ENCODE results near the gene CGRRF1. TPM values are rescaled to one million over a fixed set of nuclear protein-coding genes. Genes with fewer than 3 reads are reported as not detected.

CGRRF1 gene
- total RNA-seq (2011; cell fraction: chromatin; rRNA removed; ENCODE audit: low replicate concordance), result 3.1 and 7.7 TPM in 2 replicates
- 2.0 and 3.3 TPM in 2 replicates for total RNA-seq (2011; cell fraction: nucleolus; rRNA removed)
- total RNA-seq (2011; cell fraction: nucleoplasm; rRNA removed), result 4.2 and 7.3 TPM in 2 replicates
- 1.9 and 3.0 TPM in 2 replicates for total RNA-seq (2014; rRNA removed)
- 4.7 and 4.8 TPM in 2 replicates for total RNA-seq (2014; rRNA removed; fragmentation: Illumina TruSeq; extraction: Trizol)
- 3.3 and 3.7 TPM in 2 replicates for total RNA-seq (2015; rRNA removed; fragmentation: Illumina TruSeq; extraction: Trizol)
- total RNA-seq (2021), result 4.6 and 7.6 TPM in 2 replicates
- 4.3 and 7.1 TPM in 2 replicates for polyA plus RNA-seq (2011; rRNA removed)
- polyA plus RNA-seq (2011; cell fraction: cytosol; rRNA removed), result 0.64 and 1.1 TPM in 2 replicates
- polyA plus RNA-seq (2011; cell fraction: nucleus; rRNA removed), result 1.6 and 2.0 TPM in 2 replicates
- 6.2 and 6.8 TPM in 2 replicates for polyA plus RNA-seq (2012)
- 2.4 and 3.5 TPM in 2 replicates for polyA plus RNA-seq (2014; fragmentation: Illumina TruSeq; extraction: Trizol)
- polyA plus RNA-seq (2014; fragmentation: Nextera tagmentation; extraction: Ambion mirVana), result 10 to 100 TPM; 13.5 to 15.8 TPM
- polyA plus RNA-seq (2014; rRNA removed), result 2.3 and 2.8 TPM in 2 replicates
- 2.2 and 5.4 TPM in 2 replicates for polyA minus RNA-seq (2011; rRNA and poly(A)+ RNA removed)
- polyA minus RNA-seq (2011; cell fraction: cytosol; rRNA and poly(A)+ RNA removed), result 1.2 TPM in 1 of 2 replicates, not detected in the other
- 1.3 and 1.6 TPM in 2 replicates for polyA minus RNA-seq (2011; cell fraction: nucleus; rRNA and poly(A)+ RNA removed)
- percentile 55 among the genes with signal in this experiment for Bru-seq, nascent RNA
- percentile 55 among the genes with signal in this experiment for BruChase-seq, experiment 1, labeled RNA remaining after a 2-hour chase
- BruChase-seq, experiment 2, labeled RNA remaining after a 6-hour chase, result percentile 55 among the genes with signal in this experiment
- long read RNA-seq, experiment 1, transcript CGRRF1-201 (6 exons, 2,057 nt), result major isoform, 8 of 13 reads
- long read RNA-seq, experiment 1, partial matches to known transcripts, result 1 of 13 reads
- long read RNA-seq, experiment 1, other reads (novel, unspliced or antisense), result 4 of 13 reads
- long read RNA-seq, experiment 2, partial matches to known transcripts, result 0 of 3 reads
- long read RNA-seq, experiment 2, other reads (novel, unspliced or antisense), result 2 of 3 reads
- long read RNA-seq, experiment 3, partial matches to known transcripts, result 0 of 9 reads
- long read RNA-seq, experiment 3, other reads (novel, unspliced or antisense), result 5 of 9 reads

DNA sequence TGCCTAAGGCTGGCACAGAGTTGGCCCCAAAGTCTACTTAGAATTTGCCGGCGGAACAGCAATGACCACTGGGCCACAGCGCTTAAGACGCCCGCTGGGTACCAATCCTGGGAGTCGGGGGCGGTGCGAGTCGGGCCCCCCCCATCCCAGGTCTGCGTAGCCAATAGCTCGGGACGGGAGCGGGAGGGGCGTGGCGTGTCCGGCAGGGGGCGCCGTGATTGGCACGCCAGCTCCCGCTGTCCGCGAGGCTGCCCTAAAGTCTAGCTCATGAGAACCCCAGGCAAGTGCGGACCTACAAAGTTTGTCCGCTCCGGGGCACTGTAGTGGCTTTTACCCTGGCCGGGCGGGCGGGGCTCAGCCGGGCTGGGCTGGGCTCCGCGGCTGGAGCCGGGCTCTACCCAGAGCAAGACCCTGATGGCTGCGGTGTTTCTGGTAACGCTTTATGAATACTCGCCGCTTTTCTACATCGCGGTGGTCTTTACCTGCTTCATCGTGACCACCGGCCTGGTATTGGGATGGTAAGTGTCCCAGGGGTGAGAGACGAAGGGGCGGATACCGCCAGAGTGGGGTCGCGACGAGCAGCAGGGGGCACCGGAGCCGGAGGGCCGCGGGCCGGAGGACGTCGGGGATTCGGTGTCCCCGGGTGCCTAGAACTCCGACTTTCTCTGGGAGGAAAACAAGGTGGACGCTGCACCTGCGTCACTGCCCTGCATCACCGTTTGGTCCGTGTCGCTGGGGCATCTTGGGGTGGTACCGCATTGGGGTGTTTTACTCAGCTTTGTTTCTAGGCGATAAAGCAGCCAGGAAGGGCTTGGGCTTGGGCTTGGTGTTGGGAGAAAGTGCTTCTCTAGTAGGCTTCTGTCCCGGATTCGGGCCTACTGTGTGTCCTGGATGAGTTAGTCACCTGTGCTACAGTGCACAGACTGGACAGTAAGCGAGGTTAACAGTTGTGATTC is at the start of gene CGRRF1:
Gene CGRRF1, plus strand, starts transcription at position 361 of the 956 bp plus-strand sequence. Its CDS starts 54 bp downstream, at position 415.
- Histone ChIP-seq H3K36me3 (ENCODE audit: control insufficient read depth, insufficient read depth, low read length) (no peaks in the 10 kb centered on the region), H3K27ac (ENCODE audit: extremely low read depth, low read depth, low read length) (peak within 1 kb of the TSS; percentile 55; the same call in 2 of the 3 replicates), H3K4me2 (ENCODE audit: insufficient read depth, low read length) (peak within 1 kb of the TSS; percentile 93), H3K9ac (ENCODE audit: insufficient read depth in 1 of 2, low read depth in 2 of 2, low read length in 2 of 2) (peak within 1 kb of the TSS; percentile 73 to 92), H3K9me3 (replicated peaks; ENCODE audit: control insufficient read depth, insufficient read depth, low read depth, low read length) (no peaks in the 10 kb centered on the region), H4K20me1 (replicated peaks; ENCODE audit: control insufficient read depth, insufficient read depth, low read length) (no peaks in the 10 kb centered on the region), H3K9me1 (ENCODE audit: control insufficient read depth, insufficient read depth, low read length) (no peaks in the 10 kb centered on the region), H3K4me1 (replicated peaks in 1 of 2; ENCODE audit: control insufficient read depth in 2 of 2, insufficient read depth in 2 of 2, low read length in 2 of 2) (peaks cover 2 to 10% of the 10 kb centered on the region in 2 experiments; a peak in 2 of 5 replicates), H2AFZ (ENCODE audit: low read depth, low read length) (peak within 1 kb of the TSS; percentile 97), H3K27me3 (ENCODE audit: control insufficient read depth in 2 of 2, insufficient read depth in 2 of 2, low read length in 2 of 2) (no peaks in the 10 kb centered on the region), H3K79me2 (ENCODE audit: control insufficient read depth, insufficient read depth, low read length) (peaks cover 9% of the 10 kb centered on the region; the same call in 2 of the 3 replicates), H3K4me3 (peak within 1 kb of the TSS; percentile 92)
- intact Hi-C loops (cut with micrococcal nuclease), result loop anchor here (5.0 kb wide), 2 partner anchors 42 to 262 kb away; no protein-coding TSS in a partner anchor
- ChIA-PET POLR2A (interaction anchor here (0.6 to 1.0 kb wide), 3 partner anchors 14 to 112 kb away, joined by 3 to 5 read pairs (median 3); partner anchors contain the start of gene CDKN3), CTCF (ENCODE audit: low intra/inter-chr PET ratio) (interaction anchor here (0.6 kb wide), 1 partner anchor 331 kb away, joined by 4 read pairs; no protein-coding TSS in a partner anchor)
- ATAC-seq, result peak; percentile 99
- FAIRE-seq, result peak; percentile 94
- BruUV-seq (replicated peaks), result no TSS peak
- peak; percentile 91 to 95 (median 92) for DNase-seq (ENCODE audit: extremely low read depth in 1 of 4, low spot score in 3 of 4)
- in situ Hi-C loops (cut with MboI), result no loop called here
- 1% methylated on average over 38 of the region's 66 CpGs for WGBS (ENCODE audit: insufficient coverage, low coverage, missing lambda C conversion rate)
- TF ChIP-seq, protein P1, sequence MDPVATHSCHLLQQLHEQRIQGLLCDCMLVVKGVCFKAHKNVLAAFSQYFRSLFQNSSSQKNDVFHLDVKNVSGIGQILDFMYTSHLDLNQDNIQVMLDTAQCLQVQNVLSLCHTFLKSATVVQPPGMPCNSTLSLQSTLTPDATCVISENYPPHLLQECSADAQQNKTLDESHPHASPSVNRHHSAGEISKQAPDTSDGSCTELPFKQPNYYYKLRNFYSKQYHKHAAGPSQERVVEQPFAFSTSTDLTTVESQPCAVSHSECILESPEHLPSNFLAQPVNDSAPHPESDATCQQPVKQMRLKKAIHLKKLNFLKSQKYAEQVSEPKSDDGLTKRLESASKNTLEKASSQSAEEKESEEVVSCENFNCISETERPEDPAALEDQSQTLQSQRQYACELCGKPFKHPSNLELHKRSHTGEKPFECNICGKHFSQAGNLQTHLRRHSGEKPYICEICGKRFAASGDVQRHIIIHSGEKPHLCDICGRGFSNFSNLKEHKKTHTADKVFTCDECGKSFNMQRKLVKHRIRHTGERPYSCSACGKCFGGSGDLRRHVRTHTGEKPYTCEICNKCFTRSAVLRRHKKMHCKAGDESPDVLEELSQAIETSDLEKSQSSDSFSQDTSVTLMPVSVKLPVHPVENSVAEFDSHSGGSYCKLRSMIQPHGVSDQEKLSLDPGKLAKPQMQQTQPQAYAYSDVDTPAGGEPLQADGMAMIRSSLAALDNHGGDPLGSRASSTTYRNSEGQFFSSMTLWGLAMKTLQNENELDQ (CRISPR knock-in tag; IDR thresholded peaks at IDR 0.05; ENCODE audit: borderline replicate concordance), result no peak
- TF ChIP-seq CREM (IDR thresholded peaks at IDR 0.05; ENCODE audit: low read depth) (peak; percentile 24; the same call in 1 of the 2 replicates), MBD2 (IDR thresholded peaks at IDR 0.05; ENCODE audit: borderline replicate concordance, low read depth) (no peak), ZNF263 (CRISPR knock-in tag; IDR thresholded peaks at IDR 0.05; ENCODE audit: borderline replicate concordance) (no peak), MNT (conservative IDR thresholded peaks at IDR 0.05) (peak in 1 of 2 experiments; percentile 59; a peak in 2 of 4 replicates), HDAC1 (IDR thresholded peaks at IDR 0.05) (0 out of 4 replicates have a peak, but pooled peaks of 1 of the 2 experiments have one; percentile 25), GATA2 (CRISPR knock-in tag; IDR thresholded peaks at IDR 0.05) (no peak)

All from K562 (cell line).